Activated CD8-positive, alpha-beta memory T cell treated with anti-CD3 and anti-CD28 coated beads, Interleukin-2, amount 50 U/mL, for 24 hours (primary cell): ENCODE measurements around the gene AMMECR1.
"Not testable (repeated sequence)": the region's sequence is repeated elsewhere in the genome, so short reads cannot be mapped to it uniquely, and the experiment has no call there.

Source experiments
- DNase-seq: peaks from one replicate; pipeline ENCODE4 v3.0.0-alpha.2; 2020; ENCODE audit errors: extremely low read depth

Gene AMMECR1

DNA sequence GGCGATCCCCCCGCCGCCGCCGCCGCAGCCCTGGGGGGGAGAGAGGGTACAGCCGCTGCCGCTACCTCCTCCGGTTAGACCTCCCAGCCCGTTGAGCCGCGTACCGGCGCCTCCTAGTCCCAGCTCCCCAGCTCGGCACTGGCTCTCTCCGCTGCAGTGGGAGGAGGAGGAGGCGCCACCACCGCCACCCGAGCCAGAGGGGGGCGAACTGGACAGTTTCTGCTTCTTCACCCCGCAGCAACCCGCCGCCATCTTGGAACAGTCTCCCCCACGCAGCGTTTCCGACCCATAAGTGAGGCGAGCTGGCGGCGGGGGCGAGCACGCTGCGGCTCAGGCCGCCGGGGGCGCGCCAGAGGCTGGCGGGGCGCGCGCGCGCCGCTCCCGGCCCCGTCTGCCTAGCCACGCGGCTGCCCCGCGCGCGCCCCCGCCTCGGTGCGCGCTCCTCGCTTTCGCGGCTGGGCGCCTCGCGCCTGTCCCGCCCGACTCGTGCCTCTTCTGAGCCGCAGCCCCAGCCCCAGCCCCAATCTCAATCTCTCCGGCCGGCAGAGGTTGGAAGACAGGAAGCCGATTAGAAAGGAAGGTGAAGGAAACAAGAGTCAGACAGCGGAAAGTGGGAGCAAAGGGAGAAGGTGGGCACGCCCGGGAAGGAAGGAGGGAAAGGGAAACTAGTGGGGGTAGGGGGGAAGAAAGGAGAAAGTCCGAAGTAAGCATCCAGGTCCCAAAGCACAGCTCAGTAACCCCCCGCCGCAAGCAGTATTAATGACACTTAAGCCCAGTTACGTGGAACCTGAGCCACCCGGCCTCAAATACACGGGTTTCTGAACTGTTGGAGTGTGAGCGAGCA lies at the start of gene AMMECR1:
AMMECR1 (minus strand) TSS at position 266 of the 844 bp plus-strand sequence; CDS start at position 252, 14 bp downstream.
- DNase-seq, result peak; percentile 28

DNA sequence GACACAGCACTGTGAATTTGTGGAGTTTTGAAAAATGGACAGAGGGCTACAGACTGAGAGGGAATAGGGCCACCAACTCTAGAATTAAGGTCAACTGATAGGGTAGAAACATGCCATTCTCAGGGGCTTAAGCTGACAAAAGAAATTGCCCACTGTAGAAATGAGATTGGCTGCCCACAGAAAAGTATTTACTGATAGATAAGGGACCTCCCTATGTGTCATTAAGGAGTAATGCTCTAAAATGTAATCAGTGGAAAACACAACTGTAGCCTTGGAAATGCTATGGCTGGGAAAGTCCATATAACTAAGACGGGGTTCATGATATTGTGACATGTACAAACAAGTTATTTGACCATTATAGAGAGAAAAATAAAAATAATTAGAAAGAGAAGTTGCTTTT lies 45.4 kb upstream of the AMMECR1 start:
- DNase-seq, result no peak

DNA sequence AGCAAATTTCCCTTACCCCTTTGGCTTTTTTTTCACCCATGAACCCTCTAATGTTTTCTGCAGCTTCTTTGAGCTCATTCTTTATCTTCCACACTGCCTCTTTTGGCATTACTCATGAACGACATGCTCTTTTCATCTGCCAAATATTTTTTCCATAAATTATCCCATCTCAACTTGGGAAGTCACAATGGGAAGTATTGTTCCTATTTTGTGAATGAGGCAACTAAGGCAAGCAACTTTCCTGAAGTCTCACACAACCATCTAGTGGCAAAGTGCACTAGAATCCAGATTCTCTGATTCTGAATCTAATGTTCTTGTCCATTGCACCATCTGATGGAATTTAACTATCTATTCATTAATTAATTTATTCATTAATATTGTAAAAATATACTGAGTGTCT lies 41.4 kb upstream of the AMMECR1 start:
- DNase-seq, result no peak

DNA sequence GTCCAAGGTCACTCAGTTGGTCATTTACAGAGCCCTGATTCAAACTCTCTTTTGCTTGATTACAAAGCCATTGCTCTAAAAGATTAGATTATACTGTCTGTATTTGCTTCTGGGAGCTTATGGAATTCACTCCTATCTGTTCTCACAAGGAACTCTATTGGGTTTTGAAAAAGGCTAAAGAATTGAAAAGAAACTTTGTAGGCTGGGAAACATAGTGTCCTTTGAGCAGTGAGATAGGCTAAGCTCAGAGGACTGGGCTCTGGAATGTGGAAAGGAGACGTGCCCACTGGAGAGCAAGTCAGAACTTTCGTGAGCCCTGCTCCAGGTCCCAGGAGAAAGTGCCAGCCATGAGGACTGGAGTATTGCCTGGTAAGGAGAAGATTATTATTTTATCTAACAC lies 40.7 kb upstream of the AMMECR1 start, which contains the start of gene RTL9:
RTL9 (plus strand) TSS at position 301 of the 400 bp plus-strand sequence. CDS start 91,770 bp downstream, outside the sequence.
- no peak for DNase-seq

DNA sequence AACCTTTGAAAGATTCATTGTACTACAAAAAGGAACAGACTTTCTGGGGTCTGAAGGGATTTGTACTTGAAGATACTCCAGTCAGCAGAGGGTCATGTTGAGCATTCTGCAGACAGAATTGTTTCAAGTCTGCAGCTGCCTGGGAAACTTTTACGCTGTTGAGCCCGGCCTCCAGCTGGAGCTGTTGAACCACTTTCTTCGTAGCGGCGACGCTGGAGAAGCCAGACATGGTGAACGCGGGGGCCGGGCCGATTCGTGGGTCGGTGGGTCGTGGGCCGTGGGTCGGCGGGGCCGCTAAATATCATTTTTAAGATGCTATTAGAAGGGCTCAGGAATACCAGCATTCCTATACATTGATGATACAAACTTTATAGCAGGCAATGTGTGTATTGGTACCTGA lies 28.8 kb upstream of the AMMECR1 start:
- DNase-seq, result no peak

DNA sequence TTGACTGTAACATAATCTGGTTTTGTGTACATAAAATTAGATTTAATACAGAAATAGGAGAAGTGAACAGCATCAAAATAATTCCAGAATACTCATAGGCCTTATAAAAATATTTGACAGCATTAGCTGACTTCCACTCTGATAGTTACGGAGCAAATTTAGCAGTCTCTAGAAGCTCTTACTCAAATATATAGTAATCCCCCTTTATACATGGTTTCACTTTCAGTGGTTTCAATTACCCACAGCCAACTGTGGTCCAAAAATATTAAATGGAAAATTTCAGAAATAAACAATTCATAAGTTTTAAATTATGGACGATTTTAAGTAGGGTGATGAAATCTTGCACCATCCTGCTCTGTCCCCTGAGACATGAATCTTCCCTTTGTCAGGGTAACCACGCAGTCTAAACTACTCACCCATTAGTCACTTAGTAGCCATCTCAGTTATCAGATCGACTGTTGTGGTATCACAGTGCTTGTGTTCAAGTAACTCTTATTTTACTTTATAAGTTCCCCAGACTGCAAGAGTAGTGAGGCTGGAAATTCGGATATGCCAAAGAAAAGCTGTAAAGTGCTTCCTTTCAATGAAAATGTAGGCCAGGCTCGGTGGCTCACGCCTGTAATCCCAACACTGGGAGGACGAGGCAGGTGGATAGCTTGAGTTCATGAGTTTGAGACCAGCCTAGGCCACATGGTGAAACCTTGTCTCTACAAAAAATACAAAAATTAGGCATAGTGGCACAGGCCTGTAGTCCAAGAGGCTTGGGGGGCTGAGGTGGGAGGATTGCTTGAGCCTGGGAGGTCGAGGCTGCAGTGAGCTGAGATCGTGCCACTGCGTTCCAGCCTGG lies 23.5 kb upstream of the AMMECR1 start:
- no peak for DNase-seq

DNA sequence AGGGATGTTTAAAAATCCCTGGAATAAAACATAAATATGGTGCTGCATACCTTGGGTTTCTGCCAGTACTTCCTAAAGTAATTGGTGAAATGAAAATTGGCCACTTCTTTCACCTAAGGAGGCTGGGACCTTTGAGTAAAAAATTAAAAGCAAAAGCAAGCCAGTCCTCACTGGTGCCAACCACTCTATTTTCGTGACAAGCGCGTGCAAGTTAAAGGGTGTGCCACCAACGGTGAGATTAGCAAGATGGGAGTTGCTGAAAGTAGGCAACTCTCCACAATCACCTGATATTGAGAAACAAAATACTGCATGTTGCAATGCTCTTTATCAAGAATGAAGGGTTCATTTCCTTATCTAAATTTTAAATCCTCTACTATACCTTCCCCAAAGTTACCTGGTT lies 21.1 kb upstream of the AMMECR1 start:
- no peak for DNase-seq

DNA sequence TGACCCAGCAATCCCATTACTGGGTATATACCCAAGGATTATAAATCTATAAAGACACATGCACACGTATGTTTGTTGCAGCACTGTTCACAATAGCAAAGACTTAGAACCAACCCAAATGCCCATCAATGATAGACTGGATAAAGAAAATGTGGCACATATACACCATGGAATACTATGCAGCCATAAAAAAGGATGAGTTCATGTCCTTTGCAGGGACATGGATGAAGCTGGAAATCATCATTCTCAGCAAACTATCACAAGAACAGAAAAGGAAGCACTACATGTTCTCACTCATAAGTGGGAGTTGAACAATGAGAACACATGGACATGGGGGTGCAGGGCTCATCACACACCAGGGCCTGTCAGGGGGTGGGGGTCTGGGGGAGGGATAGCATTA lies 15.6 kb upstream of the AMMECR1 start:
- DNase-seq, result not testable (repeated sequence)

DNA sequence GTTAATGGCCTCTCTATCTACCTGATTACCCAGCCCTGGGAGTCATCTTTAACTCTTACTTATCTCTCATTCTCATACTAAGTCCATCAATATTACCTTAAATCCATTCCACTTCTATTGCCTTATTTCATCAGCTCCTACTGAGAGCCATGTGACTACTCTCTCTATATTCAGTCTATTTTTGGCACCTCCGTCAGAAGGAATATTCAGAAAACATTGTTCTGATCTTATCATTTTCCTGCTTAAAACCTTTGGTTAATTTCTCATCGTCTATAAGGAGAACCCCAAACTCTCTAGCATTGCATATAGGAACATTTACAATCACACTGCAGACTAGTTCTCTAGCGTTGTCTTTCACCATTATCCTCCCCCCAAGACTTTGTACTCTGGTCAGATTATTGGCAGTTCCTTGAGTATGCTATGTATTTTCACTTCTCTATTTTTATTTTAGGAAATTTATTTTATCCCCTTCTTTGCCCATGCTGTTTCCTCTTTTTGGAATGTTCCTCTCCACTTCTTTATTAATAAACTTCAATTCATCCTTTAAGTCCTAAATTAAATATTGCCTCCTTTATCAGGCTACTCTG lies 13.7 kb upstream of the AMMECR1 start:
- no peak for DNase-seq

DNA sequence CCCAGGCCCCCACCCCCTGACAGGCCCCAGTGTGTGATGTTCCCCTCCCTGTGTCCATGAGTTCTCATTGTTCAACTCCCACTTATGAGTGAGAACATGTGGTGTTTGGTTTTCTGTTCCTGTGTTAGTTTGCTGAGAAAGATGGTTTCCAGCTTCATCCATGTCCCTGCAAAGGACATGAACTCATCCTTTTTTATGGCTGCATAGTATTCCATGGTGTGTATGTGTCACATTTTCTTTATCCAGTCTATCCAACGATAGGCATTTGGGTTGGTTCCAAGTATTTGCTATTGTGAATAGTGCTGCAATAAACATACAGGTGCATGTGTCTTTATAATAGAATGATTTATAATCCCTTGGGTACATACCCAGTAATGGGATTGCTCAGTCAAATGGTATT lies 10.7 kb upstream of the AMMECR1 start:
- DNase-seq, result not testable (repeated sequence)

DNA sequence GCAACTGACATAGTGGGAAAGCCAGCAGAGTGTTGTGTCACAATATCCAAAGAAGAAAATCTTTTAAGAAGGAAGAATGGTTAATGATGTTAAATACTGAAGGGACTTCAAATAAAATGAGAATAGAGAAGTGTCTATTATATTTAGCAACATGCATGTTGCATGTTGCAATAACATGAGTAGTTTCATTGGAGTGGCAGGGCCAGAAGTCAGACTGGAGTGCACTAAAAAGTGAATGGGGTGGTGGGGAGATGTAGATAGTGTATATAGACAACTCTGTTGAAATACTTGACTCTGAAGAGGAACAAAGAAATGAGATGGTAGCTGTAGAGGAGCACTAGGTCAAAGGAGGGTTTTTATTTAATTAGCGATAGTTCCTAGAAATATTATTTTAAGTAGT lies 9.5 kb upstream of the AMMECR1 start:
- no peak for DNase-seq

DNA sequence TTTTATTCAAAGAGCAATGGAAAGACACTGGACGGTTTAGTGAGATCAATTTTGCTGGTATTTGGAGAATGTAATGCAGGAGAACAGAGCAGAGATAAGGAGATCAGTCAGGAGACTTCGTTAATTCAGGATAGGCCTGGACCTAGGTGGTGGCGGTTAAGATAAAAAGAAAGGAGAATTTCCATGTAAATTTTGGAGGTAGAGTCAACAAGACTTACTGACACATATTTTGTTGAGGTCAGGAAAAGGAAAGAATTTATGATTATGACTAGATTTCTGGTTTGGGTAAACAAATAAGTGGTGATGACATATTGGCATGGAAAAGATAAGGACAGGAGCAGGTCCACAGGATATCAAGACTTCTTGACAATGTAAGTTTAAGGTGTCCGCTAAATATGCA lies 8.8 kb upstream of the AMMECR1 start:
- DNase-seq, result no peak

- no peak for DNase-seq
Observed at GRCh38 chrX:110322603-110323002, 4.7 kb upstream of the AMMECR1 start.

- DNase-seq, result no peak
Observed at GRCh38 chrX:110321670-110322069, 3.8 kb upstream of the AMMECR1 start.

GRCh38 chrX:110321081-110321480 lies 3.2 kb upstream of the AMMECR1 start:
- DNase-seq, result no peak

GRCh38 chrX:110320381-110320987 lies 2.6 kb upstream of the AMMECR1 start:
- DNase-seq, result no peak

DNA sequence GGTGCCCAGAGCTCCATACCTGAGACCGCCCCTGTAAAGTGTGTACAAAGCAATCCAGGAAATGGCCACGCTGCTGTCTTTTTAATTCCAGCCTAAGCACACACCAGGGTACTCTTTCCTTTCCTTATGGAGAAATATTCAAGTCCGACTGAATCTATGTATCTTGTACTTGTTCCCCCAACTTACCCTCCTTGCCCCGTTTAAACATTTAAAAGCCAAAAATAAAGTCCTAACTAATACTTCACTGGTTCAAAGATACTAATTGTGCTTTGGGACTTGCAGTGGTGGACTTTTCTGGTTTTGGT lies 731 bp upstream of the AMMECR1 start:
- DNase-seq, result no peak

DNA sequence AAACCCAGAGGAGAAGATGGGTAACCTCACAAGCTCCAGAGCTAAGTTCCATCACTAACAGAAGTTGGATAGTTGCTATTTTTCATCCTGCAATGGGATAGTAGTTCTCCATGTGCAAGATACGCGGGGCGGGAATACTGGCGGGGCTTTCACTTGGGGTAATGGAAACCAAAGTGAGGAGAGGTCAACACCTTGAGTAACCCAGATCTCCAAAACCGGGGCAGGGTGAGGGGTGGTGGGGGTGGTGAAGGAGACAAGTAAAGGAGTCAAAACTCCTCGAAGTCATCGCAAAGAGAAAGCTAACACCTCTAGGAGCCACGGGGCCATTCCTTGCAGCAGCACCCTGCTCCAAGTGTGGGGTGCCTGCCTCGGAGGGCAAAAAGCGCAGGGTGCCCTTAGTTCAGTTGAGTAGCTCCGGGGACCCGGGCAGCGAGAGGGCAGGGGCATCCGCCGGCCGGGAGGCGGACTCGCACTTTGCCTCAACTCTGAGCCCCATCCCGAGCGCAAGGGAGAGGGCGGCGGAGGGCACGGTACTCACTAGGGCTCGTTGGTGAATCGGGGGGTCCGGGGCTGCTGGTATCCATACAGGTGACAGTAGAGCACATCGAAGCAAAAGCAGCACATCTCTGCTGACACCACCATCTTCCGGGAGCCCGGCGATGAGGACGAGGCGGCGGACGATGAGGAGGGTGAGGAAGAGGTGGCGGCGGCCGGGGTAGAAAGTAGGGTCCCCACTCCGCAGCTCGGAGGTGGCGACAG lies 645 bp downstream of the AMMECR1 start:
- no peak for DNase-seq

DNA sequence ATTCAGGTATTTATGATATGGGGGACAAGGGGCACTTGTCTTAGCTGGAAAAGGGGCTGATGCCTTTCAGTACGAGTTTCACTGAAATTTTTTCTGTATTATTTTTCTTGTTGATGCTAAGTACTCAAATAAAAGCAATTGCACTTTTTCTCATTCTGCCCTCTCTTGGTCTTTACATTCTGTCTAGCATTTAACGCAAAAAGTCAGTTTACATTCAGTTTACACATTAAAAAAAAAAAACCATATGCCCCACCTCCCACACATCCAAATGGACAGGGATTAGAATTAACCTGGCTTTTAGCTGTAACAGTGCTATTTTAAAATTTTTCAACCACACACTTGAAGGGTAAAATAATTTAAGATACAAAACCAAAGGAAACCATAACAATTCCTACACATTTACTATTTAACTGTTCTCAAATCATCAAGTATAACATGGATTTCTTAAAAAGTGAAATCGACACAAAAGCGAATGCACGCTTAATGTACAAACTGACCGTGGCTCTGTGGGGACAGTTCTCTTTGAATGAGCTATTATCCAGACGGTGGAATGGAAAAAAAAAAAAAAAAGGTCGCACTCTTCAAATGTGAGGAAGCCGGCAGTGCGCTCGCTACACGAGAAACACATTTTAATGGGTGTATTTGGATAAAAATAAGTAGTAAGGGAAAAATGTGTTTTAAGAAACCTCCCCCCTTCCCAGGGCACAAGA lies 1.4 kb downstream of the AMMECR1 start:
- DNase-seq, result no peak

DNA sequence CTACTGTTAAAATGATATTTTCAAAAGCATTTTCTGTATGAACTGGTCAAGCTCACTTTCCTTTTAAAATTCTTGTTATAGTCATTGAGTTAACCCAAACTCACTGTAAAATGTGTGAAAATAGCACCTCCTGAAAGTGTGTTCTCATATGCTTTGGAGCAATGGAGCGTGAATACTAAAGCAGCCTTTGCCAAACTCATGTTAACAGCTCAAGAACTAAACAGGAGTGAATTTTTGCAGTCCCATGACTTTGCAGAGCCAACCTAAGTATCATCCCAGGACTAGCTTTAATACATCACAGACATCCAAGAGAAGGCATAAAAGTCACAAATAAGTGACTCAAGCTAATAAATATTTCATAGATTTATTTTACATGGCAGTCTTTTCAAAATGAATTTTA lies 2.3 kb downstream of the AMMECR1 start:
- DNase-seq, result no peak
